Measurements from ENCODE around the gene GNPTG. TPM values are rescaled to one million over a fixed set of nuclear protein-coding genes. Genes with fewer than 3 reads are reported as not detected.

GNPTG gene
- total RNA-seq, 1 experiment from 2014 or later = 29.4 TPM

GRCh38 chr16:1372292-1372950, 20.7 kb downstream of the GNPTG start:
- no peaks in the 10 kb centered on the region for H3K9me3 ChIP-seq (ENCODE audit: control insufficient read depth, low read depth, low read length)
- no peak overlapping the region for H3K18ac ChIP-seq (ENCODE audit: insufficient read length, low read depth, low read length)
- no peak overlapping the region for H2BK5ac ChIP-seq (ENCODE audit: insufficient read length, low read length)
- H3K79me1 ChIP-seq (ENCODE audit: insufficient read depth, low read depth, low read length, poor library complexity, severe bottlenecking) = no peaks in the 10 kb centered on the region
- H2AFZ ChIP-seq (ENCODE audit: low read length) = no peak overlapping the region
- no peak overlapping the region for H3K4me3 Mint-ChIP-seq
- TF ChIP-seq CTCF (conservative IDR thresholded peaks at IDR 0.05) = no peak
- H3K27me3 ChIP-seq (ENCODE audit: insufficient read depth, low read length) = no peaks in the 10 kb centered on the region
- peaks cover 3 to 15% (median 10%) of the 10 kb centered on the region in 3 experiments; a peak in 5 of 7 replicates for H3K36me3 Mint-ChIP-seq (ENCODE audit: insufficient read depth in 1 of 3, low read depth in 3 of 3)
- H3K4me1 ChIP-seq (ENCODE audit: insufficient read depth, low read length) = no peaks in the 10 kb centered on the region
- H3K56ac ChIP-seq (ENCODE audit: insufficient read length, low read depth, low read length) = no peak overlapping the region
- H3K27ac ChIP-seq (ENCODE audit: insufficient read length, low read depth, low read length) = no peak overlapping the region
- no peak overlapping the region; the same call in 1 of the 2 replicates for H3K14ac ChIP-seq (ENCODE audit: insufficient read depth, low read length)
- no peak overlapping the region for H2BK15ac ChIP-seq (ENCODE audit: low read depth, low read length)
- no peaks in the 10 kb centered on the region; the same call in 1 of the 2 replicates for H3K27me3 Mint-ChIP-seq (ENCODE audit: low read depth)
- H3K27ac Mint-ChIP-seq = no peak overlapping the region
- H2BK20ac ChIP-seq (ENCODE audit: low read depth, low read length, poor library complexity, severe bottlenecking) = no peak overlapping the region
- H3K23ac ChIP-seq (ENCODE audit: insufficient read length, low read depth, low read length) = no peak overlapping the region
- H2AK5ac ChIP-seq (ENCODE audit: insufficient read length, low read length) = no peak overlapping the region
- no peaks in the 10 kb centered on the region; the same call in 1 of the 2 replicates for H3K79me2 ChIP-seq (ENCODE audit: insufficient read depth, low read length)
- no CpG with 5 or more reads among the region's 21 CpGs for WGBS (ENCODE audit: extremely low coverage, insufficient read length, low lambda C conversion rate)
- H3K9ac ChIP-seq (ENCODE audit: extremely low read depth, insufficient read length, low read length) = no peak overlapping the region
- no peak overlapping the region for H4K8ac ChIP-seq (replicated peaks; ENCODE audit: insufficient read length, low read depth, low read length)
- H3K4ac ChIP-seq (ENCODE audit: low read depth, low read length) = no peak overlapping the region
- no peak overlapping the region for H2BK12ac ChIP-seq (ENCODE audit: insufficient read length, low read depth, low read length)
- no peak for DNase-seq
- H3K4me1 Mint-ChIP-seq = no peaks in the 10 kb centered on the region
- H4K91ac ChIP-seq (ENCODE audit: insufficient read length, low read depth, low read length) = no peak overlapping the region
- H3K4me2 ChIP-seq (ENCODE audit: insufficient read depth, insufficient read length, low read length) = no peak overlapping the region
- H3K9me3 Mint-ChIP-seq = no peaks in the 10 kb centered on the region
- no peak overlapping the region for H2BK120ac ChIP-seq (ENCODE audit: low read depth, low read length, poor library complexity, severe bottlenecking)
- no peak overlapping the region for H3T11ph ChIP-seq (ENCODE audit: low read length)
- no peak overlapping the region for H4K5ac ChIP-seq (ENCODE audit: insufficient read length, low read depth, low read length)
- H3K23me2 ChIP-seq (ENCODE audit: insufficient read length, low read depth, low read length, poor library complexity, severe bottlenecking) = peaks cover 3% of the 10 kb centered on the region
- no peaks in the 10 kb centered on the region for H4K20me1 ChIP-seq (ENCODE audit: control insufficient read depth, insufficient read depth, insufficient read length)
